OCI-LY7 (cell line): Measurements from ENCODE around the gene ZNF441.

Experiments
- EZH2phosphoT487 ChIP-seq: fragments of 200-600 bp; sonication (generic); IDR thresholded peaks from 2 replicates; pipeline ENCODE4 v1.6.1; 2018; ENCODE audit warnings: low read depth, borderline replicate concordance, mild to moderate bottlenecking, mixed run types, antibody characterized with exemption, low read length, moderate library complexity, mixed read lengths
- TF ChIP-seq, protein P1 (sequence below): fragments of 200-600 bp; sonication (generic); conservative IDR thresholded peaks from 2 replicates; pipeline ENCODE4 v1.5.1; 2014; ENCODE audit warnings: mild to moderate bottlenecking, antibody characterized with exemption, low read length, moderate library complexity, mixed read lengths

GRCh38 chr19:11721681-11722080, 45.1 kb upstream of the ZNF441 start:
- TF ChIP-seq, protein P1, sequence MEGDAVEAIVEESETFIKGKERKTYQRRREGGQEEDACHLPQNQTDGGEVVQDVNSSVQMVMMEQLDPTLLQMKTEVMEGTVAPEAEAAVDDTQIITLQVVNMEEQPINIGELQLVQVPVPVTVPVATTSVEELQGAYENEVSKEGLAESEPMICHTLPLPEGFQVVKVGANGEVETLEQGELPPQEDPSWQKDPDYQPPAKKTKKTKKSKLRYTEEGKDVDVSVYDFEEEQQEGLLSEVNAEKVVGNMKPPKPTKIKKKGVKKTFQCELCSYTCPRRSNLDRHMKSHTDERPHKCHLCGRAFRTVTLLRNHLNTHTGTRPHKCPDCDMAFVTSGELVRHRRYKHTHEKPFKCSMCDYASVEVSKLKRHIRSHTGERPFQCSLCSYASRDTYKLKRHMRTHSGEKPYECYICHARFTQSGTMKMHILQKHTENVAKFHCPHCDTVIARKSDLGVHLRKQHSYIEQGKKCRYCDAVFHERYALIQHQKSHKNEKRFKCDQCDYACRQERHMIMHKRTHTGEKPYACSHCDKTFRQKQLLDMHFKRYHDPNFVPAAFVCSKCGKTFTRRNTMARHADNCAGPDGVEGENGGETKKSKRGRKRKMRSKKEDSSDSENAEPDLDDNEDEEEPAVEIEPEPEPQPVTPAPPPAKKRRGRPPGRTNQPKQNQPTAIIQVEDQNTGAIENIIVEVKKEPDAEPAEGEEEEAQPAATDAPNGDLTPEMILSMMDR, result no peak
- TF ChIP-seq EZH2phosphoT487, result no peak
